Glutamatergic neuron (in vitro differentiated cells): ENCODE results near the gene ADAM22. TPM values are rescaled to one million over a fixed set of nuclear protein-coding genes. Genes with fewer than 3 reads are reported as not detected.

Source experiments
- DNase-seq: peaks from one replicate; pipeline ENCODE4 v3.0.0; 2022
- H3K27ac Mint-ChIP-seq: one replicate; pipeline ENCODE4 v1.8.0; 2020; ENCODE audit warnings: mild to moderate bottlenecking, mixed read lengths, inconsistent platforms; ENCODE audit not compliant: unreplicated experiment
- H3K27me3 Mint-ChIP-seq: one replicate; pipeline ENCODE4 v1.8.0; 2020; ENCODE audit warnings: mild to moderate bottlenecking, moderate library complexity, mixed read lengths, inconsistent platforms; ENCODE audit not compliant: unreplicated experiment
- H3K36me3 Mint-ChIP-seq: one replicate; pipeline ENCODE4 v1.8.0; 2020; ENCODE audit warnings: mild to moderate bottlenecking, mixed read lengths, inconsistent platforms; ENCODE audit not compliant: unreplicated experiment
- H3K4me1 Mint-ChIP-seq: one replicate; pipeline ENCODE4 v1.8.0; 2020; ENCODE audit warnings: mild to moderate bottlenecking, low read depth, mixed read lengths, inconsistent platforms; ENCODE audit not compliant: unreplicated experiment
- H3K4me3 Mint-ChIP-seq: one replicate; pipeline ENCODE4 v1.8.0; 2020; ENCODE audit warnings: mild to moderate bottlenecking, mixed read lengths, inconsistent platforms; ENCODE audit not compliant: unreplicated experiment
- H3K9me3 Mint-ChIP-seq: one replicate; pipeline ENCODE4 v1.8.0; 2020; ENCODE audit warnings: mild to moderate bottlenecking, moderate library complexity, mixed read lengths, inconsistent platforms; ENCODE audit not compliant: unreplicated experiment
- total RNA-seq: library from RNA; stranded (reverse); fragmentation: NEBNext Ultra II Directional; extraction: Animal tissue kit (Norgen Biotek cat#: 25700); gene quantifications from one replicate; pipeline ENCODE4 v1.2.1, GENCODE V29; 2021; ENCODE audit not compliant: unreplicated experiment
- TF ChIP-seq, protein P1 (sequence below): fragments of 200-600 bp; sonication (generic); IDR thresholded peaks from one replicate; pipeline ENCODE4 v1.5.0; 2021; ENCODE audit not compliant: partially characterized antibody, unreplicated experiment

The ADAM22 gene
- total RNA-seq, 1 donor from 2014 or later: 91.9 TPM

DNA sequence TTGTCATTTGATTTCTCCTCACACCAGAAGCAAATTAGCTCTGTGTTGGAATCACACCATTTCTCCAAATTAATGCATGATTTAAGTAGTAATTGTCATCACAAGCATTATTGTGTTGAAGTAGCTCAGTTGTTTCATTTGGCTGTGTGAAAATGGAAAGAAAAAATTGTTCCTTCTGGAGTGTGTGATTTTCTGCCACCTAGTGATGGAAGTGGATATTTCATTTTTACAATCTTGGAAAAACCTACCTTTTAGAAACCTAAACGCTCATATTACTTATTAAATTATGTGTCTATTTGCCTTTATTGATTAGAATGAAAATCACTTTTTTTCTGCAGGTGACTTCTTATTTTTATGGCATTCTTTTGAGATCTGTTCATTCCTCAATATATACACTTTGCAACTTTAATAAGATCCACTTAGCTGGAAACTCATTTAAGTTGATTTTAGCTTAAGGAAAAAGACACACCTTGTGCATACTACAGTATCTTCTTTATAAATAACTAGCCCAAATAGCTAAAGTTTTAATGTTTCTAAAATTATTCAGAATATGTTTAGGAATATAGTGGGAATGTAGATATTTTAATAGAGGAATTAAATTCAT lies 235.8 kb downstream of the ADAM22 start:
- H3K27ac Mint-ChIP-seq: no peak overlapping the region
- no peak overlapping the region for H3K4me3 Mint-ChIP-seq
- TF ChIP-seq, protein P1, sequence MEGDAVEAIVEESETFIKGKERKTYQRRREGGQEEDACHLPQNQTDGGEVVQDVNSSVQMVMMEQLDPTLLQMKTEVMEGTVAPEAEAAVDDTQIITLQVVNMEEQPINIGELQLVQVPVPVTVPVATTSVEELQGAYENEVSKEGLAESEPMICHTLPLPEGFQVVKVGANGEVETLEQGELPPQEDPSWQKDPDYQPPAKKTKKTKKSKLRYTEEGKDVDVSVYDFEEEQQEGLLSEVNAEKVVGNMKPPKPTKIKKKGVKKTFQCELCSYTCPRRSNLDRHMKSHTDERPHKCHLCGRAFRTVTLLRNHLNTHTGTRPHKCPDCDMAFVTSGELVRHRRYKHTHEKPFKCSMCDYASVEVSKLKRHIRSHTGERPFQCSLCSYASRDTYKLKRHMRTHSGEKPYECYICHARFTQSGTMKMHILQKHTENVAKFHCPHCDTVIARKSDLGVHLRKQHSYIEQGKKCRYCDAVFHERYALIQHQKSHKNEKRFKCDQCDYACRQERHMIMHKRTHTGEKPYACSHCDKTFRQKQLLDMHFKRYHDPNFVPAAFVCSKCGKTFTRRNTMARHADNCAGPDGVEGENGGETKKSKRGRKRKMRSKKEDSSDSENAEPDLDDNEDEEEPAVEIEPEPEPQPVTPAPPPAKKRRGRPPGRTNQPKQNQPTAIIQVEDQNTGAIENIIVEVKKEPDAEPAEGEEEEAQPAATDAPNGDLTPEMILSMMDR: peak; percentile 79
- H3K9me3 Mint-ChIP-seq: peaks cover 2% of the 10 kb centered on the region
- no peak for DNase-seq
- no peaks in the 10 kb centered on the region for H3K36me3 Mint-ChIP-seq
- H3K4me1 Mint-ChIP-seq: no peaks in the 10 kb centered on the region
- H3K27me3 Mint-ChIP-seq: no peaks in the 10 kb centered on the region

DNA sequence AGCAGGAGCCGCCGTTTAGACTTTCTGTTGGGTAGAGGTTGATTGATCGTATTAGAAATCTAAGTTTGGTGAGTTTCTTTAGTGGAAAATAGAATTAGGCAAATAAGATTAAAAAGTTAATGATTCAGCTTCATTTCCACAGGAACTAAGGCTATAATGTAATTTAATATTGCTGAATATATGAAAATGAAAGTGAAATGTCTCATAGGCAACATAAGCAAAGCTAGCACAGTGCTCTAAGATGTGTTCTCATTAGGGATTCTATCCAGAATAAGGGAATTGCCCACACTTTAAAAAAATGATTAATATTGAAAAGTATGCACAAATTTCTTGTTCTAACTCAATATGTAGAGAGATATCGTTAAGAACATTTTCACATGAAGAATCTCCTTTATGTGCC lies 238.8 kb downstream of the ADAM22 start:
- no peak overlapping the region for H3K27ac Mint-ChIP-seq
- TF ChIP-seq, protein P1: no peak
- H3K4me3 Mint-ChIP-seq: no peak overlapping the region
- no peak for DNase-seq
- H3K4me1 Mint-ChIP-seq: no peaks in the 10 kb centered on the region
- H3K27me3 Mint-ChIP-seq: no peaks in the 10 kb centered on the region
- H3K36me3 Mint-ChIP-seq: no peaks in the 10 kb centered on the region
- no peaks in the 10 kb centered on the region for H3K9me3 Mint-ChIP-seq

DNA sequence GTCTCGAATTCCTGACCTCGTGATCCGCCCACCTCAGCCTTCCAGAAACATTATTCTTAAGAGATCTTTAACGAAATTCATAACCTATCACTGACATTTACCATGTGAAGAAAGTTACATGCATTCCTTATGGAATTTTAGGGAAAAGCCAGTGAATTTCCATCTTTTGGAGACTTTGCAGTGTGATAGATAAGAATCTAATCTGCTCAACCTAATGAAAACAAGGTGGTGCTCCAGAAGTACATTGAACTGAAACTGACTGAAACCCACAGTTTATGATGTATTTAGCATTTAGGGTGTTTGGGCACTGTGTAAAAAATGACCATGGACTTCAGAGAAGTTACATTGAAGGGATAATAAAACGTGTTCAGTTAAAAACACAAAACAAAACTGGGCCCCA lies 242.1 kb downstream of the ADAM22 start:
- H3K36me3 Mint-ChIP-seq: no peaks in the 10 kb centered on the region
- H3K9me3 Mint-ChIP-seq: no peaks in the 10 kb centered on the region
- no peak overlapping the region for H3K4me3 Mint-ChIP-seq
- no peak overlapping the region for H3K27ac Mint-ChIP-seq
- no peaks in the 10 kb centered on the region for H3K27me3 Mint-ChIP-seq
- no peak for DNase-seq
- peaks cover 11% of the 10 kb centered on the region for H3K4me1 Mint-ChIP-seq
- TF ChIP-seq, protein P1: no peak

DNA sequence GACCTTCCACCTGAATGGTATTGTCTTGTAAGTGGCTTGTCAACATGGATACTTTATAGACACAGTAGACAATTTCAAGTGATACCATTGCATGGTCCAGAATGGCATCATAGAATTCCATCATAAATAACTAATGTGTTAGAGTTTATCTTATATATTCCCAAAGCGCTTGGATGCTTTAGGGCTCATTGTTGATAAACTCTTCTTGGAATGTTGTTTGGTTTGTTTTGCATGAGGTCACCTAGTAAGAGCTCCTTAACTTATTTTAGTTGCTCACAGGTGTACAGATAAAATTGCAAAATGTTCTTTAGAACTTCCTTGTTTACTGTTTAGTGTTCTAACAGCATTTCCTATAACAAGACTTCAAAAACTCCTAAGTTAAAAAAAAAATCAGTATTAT lies 249.0 kb downstream of the ADAM22 start:
- H3K4me1 Mint-ChIP-seq: peaks cover 13% of the 10 kb centered on the region
- H3K4me3 Mint-ChIP-seq: no peak overlapping the region
- no peak overlapping the region for H3K27ac Mint-ChIP-seq
- H3K9me3 Mint-ChIP-seq: no peaks in the 10 kb centered on the region
- TF ChIP-seq, protein P1: no peak
- H3K36me3 Mint-ChIP-seq: no peaks in the 10 kb centered on the region
- no peak for DNase-seq
- no peaks in the 10 kb centered on the region for H3K27me3 Mint-ChIP-seq

DNA sequence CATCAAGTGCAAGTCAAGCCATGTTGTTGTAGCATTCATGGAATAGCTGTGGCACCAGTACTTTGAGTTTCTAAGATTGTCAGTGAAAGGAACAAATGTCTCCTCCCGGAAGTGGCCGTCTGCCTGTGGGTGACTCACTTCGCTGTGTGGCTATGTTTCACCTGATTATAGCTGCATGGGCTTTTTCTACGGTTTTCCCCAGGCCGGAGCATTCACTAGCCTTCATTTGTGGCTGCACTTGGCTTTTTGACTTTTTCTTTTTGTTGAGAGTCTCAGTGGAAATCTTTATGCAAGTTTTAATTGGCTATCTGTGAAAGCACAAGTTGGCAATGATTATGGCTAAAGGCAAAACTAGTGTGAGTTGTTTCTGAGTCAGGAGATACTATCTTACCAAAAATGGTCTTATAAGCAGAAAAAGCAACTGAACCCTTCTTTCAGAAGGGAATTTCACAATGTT lies 250.8 kb downstream of the ADAM22 start:
- no peaks in the 10 kb centered on the region for H3K36me3 Mint-ChIP-seq
- no peak for DNase-seq
- TF ChIP-seq, protein P1: no peak
- H3K27ac Mint-ChIP-seq: no peak overlapping the region
- peaks cover 6% of the 10 kb centered on the region for H3K4me1 Mint-ChIP-seq
- H3K9me3 Mint-ChIP-seq: peaks cover 2% of the 10 kb centered on the region
- H3K4me3 Mint-ChIP-seq: no peak overlapping the region
- no peaks in the 10 kb centered on the region for H3K27me3 Mint-ChIP-seq
